Keratinocyte (primary cell): Measurements from ENCODE around the gene SLC25A23. TPM values are rescaled to one million over a fixed set of nuclear protein-coding genes. Genes with fewer than 3 reads are reported as not detected.

Experiments
- DNase-seq: peaks from one replicate; pipeline ENCODE4 v3.0.0-alpha.2; 2011; ENCODE audit warnings: low read depth, missing footprints, low spot score
- FAIRE-seq: peaks from 2 replicates; lab custom pipeline; 2011; peaks lifted over from hg19 to GRCh38; lab: Jason Lieb, UNC
- H2AFZ ChIP-seq: 2 replicates; pipeline ENCODE4 v1.6.0; 2012; ENCODE audit warnings: low read length, control low read depth, inconsistent platforms; ENCODE audit not compliant: control insufficient read depth
- H3K27ac ChIP-seq: 2 replicates; pipeline ENCODE4 v1.5.1; 2011; ENCODE audit warnings: low read length; ENCODE audit not compliant: control insufficient read depth, insufficient read depth
- H3K27me3 ChIP-seq: 3 replicates; pipeline ENCODE4 v1.6.0; 2011; ENCODE audit warnings: low read length; ENCODE audit not compliant: control insufficient read depth, insufficient read depth; ENCODE audit errors: extremely low read depth
- H3K36me3 ChIP-seq, 2 experiments: 2 replicates in 1 of 2; 3 replicates in 1 of 2; pipeline ENCODE4 v1.5.1; 2011; ENCODE audit warnings: low read length in 2 of 2, mild to moderate bottlenecking in 1 of 2; ENCODE audit not compliant: control insufficient read depth in 2 of 2, insufficient read depth in 2 of 2; ENCODE audit errors: extremely low read depth in 1 of 2
- H3K4me1 ChIP-seq: 3 replicates; pipeline ENCODE4 v1.5.1; 2011; ENCODE audit warnings: low read length; ENCODE audit not compliant: control insufficient read depth, insufficient read depth; ENCODE audit errors: extremely low read depth
- H3K4me2 ChIP-seq: 3 replicates; pipeline ENCODE4 v1.6.0; 2011; ENCODE audit warnings: low read depth, low read length; ENCODE audit not compliant: control insufficient read depth, insufficient read depth; ENCODE audit errors: extremely low read depth
- H3K4me3 ChIP-seq, 3 experiments: fragments of 200-600 bp in 1 of 3; sonication (generic) in 1 of 3; 2 replicates in 2 of 3; 3 replicates in 1 of 3; pipeline ENCODE4 v1.5.1; 2011 to 2016; ENCODE audit warnings: low read length in 3 of 3, mild to moderate bottlenecking in 3 of 3, control low read depth in 2 of 3, inconsistent platforms in 1 of 3, low read depth in 1 of 3, mixed read lengths in 1 of 3, mixed run types in 1 of 3, moderate library complexity in 1 of 3; ENCODE audit not compliant: control insufficient read depth in 2 of 3, insufficient read depth in 2 of 3; ENCODE audit errors: extremely low read depth in 1 of 3
- H3K79me2 ChIP-seq: 2 replicates; pipeline ENCODE4 v1.6.0; 2012; ENCODE audit warnings: low read length; ENCODE audit not compliant: control insufficient read depth, insufficient read depth
- H3K9ac ChIP-seq: 3 replicates; pipeline ENCODE4 v1.6.0; 2011; ENCODE audit warnings: low read length; ENCODE audit not compliant: control insufficient read depth, insufficient read depth; ENCODE audit errors: extremely low read depth
- H3K9me1 ChIP-seq: 3 replicates; pipeline ENCODE4 v1.6.0; 2011; ENCODE audit warnings: low read length; ENCODE audit not compliant: control insufficient read depth, insufficient read depth; ENCODE audit errors: extremely low read depth
- H3K9me3 ChIP-seq: 2 replicates; pipeline ENCODE4 v1.5.1; 2012; ENCODE audit warnings: low read depth, low read length; ENCODE audit not compliant: control insufficient read depth
- H4K20me1 ChIP-seq: 3 replicates; pipeline ENCODE4 v1.6.0; 2011; ENCODE audit warnings: low read length; ENCODE audit not compliant: control insufficient read depth, insufficient read depth; ENCODE audit errors: extremely low read depth
- EZH2 ChIP-seq: IDR thresholded peaks from one replicate; pipeline ENCODE4 v1.6.1; 2012; ENCODE audit warnings: inconsistent platforms, mild to moderate bottlenecking, low read length, moderate library complexity
- dilution Hi-C: fragments of 300-500 bp; cut with MboI; formaldehyde crosslinking; loops from one replicate; pipeline ENCODE4 v1.7.0; 2020; ENCODE audit warnings: low sequenced_read_pairs; ENCODE audit not compliant: extremely low pct_ligation_motif_present
- polyA plus RNA-seq, 5 experiments: library from polyadenylated mRNA; depleted of rRNA in 3 of 5; stranded (reverse) in 3 of 5; stranded (forward) in 1 of 5; unstranded in 1 of 5; fragments of >200 nt; gene quantifications; 1 replicate in 1 of 5; 2 replicates in 3 of 5; 3 replicates in 1 of 5; pipeline versions ENCODE4 v1.2.1 to v1.2.3, GENCODE V29; 2011 to 2012; ENCODE audit warnings: missing spikeins in 2 of 5, low read depth in 1 of 5, low replicate concordance in 1 of 5
- TF ChIP-seq, protein P1 (sequence below), 3 experiments: IDR thresholded peaks in 1 of 3; conservative IDR thresholded peaks in 1 of 3; optimal IDR thresholded peaks in 1 of 3; 2 replicates in 2 of 3; 3 replicates in 1 of 3; pipeline versions ENCODE3 to v1.5.1; 2011; ENCODE audit warnings: low read length in 3 of 3, mild to moderate bottlenecking in 3 of 3, moderate library complexity in 2 of 3, control low read depth in 1 of 3, inconsistent platforms in 1 of 3; ENCODE audit not compliant: insufficient read depth in 2 of 3; ENCODE audit errors: extremely low read depth in 1 of 3

SLC25A23 gene
- polyA plus RNA-seq, 1 donor (not counting 4 experiments of a cell fraction or from before 2014, with no cell fraction given) = 6.4 TPM

DNA sequence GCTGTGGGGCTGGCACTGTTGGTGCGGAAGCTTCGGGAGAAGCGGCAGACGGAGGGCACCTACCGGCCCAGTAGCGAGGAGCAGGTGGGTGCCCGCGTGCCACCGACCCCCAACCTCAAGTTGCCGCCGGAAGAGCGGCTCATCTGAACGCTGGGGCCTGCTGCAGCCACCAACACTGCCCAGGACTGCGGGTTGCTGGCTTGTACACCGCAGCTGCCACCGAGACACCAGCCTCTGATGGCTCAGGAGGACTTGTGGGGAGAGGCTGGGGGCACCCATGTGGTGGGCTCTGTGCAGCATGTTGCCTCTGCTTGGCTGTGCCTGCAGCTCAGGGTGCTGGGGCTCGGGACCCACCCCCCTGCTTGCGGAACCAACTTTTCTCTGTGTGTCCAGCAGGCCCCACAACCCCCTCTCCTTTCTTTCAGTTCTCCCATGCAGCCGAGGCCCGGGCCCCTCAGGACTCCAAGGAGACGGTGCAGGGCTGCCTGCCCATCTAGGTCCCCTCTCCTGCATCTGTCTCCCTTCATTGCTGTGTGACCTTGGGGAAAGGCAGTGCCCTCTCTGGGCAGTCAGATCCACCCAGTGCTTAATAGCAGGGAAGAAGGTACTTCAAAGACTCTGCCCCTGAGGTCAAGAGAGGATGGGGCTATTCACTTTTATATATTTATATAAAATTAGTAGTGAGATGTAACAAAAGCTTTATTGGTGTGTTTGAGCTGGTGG is 7.1 kb upstream of the SLC25A23 start:
- FAIRE-seq (no peak), DNase-seq (no peak)
- no peaks in the 10 kb centered on the region for H3K27me3 ChIP-seq
- no peak overlapping the region for H3K4me2 ChIP-seq
- H3K4me3 ChIP-seq = no peak overlapping the region
- H3K36me3 ChIP-seq = peaks cover 0 to 6% of the 10 kb centered on the region in 2 experiments
- no peaks in the 10 kb centered on the region for H3K79me2 ChIP-seq
- no peaks in the 10 kb centered on the region for H3K9me3 ChIP-seq
- TF ChIP-seq EZH2 = no peak
- TF ChIP-seq, protein P1, sequence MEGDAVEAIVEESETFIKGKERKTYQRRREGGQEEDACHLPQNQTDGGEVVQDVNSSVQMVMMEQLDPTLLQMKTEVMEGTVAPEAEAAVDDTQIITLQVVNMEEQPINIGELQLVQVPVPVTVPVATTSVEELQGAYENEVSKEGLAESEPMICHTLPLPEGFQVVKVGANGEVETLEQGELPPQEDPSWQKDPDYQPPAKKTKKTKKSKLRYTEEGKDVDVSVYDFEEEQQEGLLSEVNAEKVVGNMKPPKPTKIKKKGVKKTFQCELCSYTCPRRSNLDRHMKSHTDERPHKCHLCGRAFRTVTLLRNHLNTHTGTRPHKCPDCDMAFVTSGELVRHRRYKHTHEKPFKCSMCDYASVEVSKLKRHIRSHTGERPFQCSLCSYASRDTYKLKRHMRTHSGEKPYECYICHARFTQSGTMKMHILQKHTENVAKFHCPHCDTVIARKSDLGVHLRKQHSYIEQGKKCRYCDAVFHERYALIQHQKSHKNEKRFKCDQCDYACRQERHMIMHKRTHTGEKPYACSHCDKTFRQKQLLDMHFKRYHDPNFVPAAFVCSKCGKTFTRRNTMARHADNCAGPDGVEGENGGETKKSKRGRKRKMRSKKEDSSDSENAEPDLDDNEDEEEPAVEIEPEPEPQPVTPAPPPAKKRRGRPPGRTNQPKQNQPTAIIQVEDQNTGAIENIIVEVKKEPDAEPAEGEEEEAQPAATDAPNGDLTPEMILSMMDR (optimal IDR thresholded peaks at IDR 0.05 in 1 of 3, IDR thresholded peaks at IDR 0.05 in 1 of 3, conservative IDR thresholded peaks at IDR 0.05 in 1 of 3; ENCODE audit: extremely low read depth in 1 of 3, insufficient read depth in 2 of 3, low read length in 3 of 3) = no peak
- no peak overlapping the region for H3K9ac ChIP-seq
- dilution Hi-C loops = no loop called here
- no peak overlapping the region for H3K27ac ChIP-seq
- no peaks in the 10 kb centered on the region for H4K20me1 ChIP-seq
- H3K4me1 ChIP-seq = peaks cover 9% of the 10 kb centered on the region
- H3K9me1 ChIP-seq = no peaks in the 10 kb centered on the region
- no peak overlapping the region for H2AFZ ChIP-seq

DNA sequence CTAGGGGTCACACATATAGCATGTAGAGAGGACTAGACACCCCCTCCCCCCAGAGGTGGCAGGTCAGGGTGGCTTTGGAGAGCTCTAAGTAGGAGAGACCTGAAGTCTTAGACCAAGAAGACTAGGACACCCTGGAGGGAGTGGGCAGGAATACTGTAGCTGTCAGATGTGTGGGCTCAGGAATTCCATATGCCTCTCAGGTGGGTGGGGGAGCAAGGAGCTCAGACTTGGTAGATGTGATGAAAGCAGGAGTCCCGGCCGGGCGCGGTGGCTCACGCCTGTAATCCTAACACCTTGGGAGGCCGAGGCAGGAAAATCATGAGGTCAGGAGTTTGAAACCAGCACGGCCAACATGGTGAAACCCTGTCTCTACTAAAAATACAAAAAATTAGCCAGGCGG is 6.1 kb upstream of the SLC25A23 start:
- Histone ChIP-seq H3K4me2 (no peak overlapping the region), H3K27ac (no peak overlapping the region), H3K4me1 (peaks cover 9% of the 10 kb centered on the region), H3K27me3 (no peaks in the 10 kb centered on the region), H4K20me1 (no peaks in the 10 kb centered on the region), H3K9me3 (no peaks in the 10 kb centered on the region), H3K36me3 (peaks cover 0 to 6% of the 10 kb centered on the region in 2 experiments), H3K79me2 (no peaks in the 10 kb centered on the region), H2AFZ (no peak overlapping the region), H3K9me1 (no peaks in the 10 kb centered on the region), H3K9ac (no peak overlapping the region), H3K4me3 (no peak overlapping the region)
- FAIRE-seq (no peak), DNase-seq (no peak)
- dilution Hi-C loops = no loop called here
- no peak for TF ChIP-seq EZH2
- TF ChIP-seq, protein P1 (optimal IDR thresholded peaks at IDR 0.05 in 1 of 3, IDR thresholded peaks at IDR 0.05 in 1 of 3, conservative IDR thresholded peaks at IDR 0.05 in 1 of 3; ENCODE audit: extremely low read depth in 1 of 3, insufficient read depth in 2 of 3, low read length in 3 of 3) = no peak
